Psoas muscle (tissue), 8 donors: Measurements from ENCODE around the gene ESYT1. TPM values are rescaled to one million over a fixed set of nuclear protein-coding genes. Genes with fewer than 3 reads are reported as not detected.

ENCODE experiments used
- ATAC-seq, 4 donors: fragments of 200-7000 bp; cut with Tn5 transposase; one replicate each; pipeline ENCODE4 v1.9.1; 2020; ENCODE audit warnings: moderate library complexity in 3 of 4, mild to moderate bottlenecking in 2 of 4
- DNase-seq, 2 donors: peaks; one replicate each; pipeline ENCODE4 v3.0.0-alpha.2; 2020
- H3K27ac ChIP-seq: fragments of 200-600 bp; one replicate; pipeline ENCODE4 v1.8.0; 2022
- H3K27me3 ChIP-seq, 3 donors: fragments of 200-600 bp in 1 of 3; one replicate each; pipeline versions ENCODE4 v1.6.1 to v1.8.0; 2013 to 2022; ENCODE audit warnings: low read length in 2 of 3, mild to moderate bottlenecking in 2 of 3, moderate library complexity in 1 of 3; ENCODE audit not compliant: insufficient read depth in 3 of 3
- H3K36me3 ChIP-seq, 2 donors: fragments of 200-600 bp in 1 of 2; one replicate each; pipeline versions ENCODE4 v1.6.1 to v1.8.0; 2013 to 2022; ENCODE audit warnings: low read depth in 1 of 2, mild to moderate bottlenecking in 1 of 2, moderate library complexity in 1 of 2; ENCODE audit not compliant: insufficient read depth in 1 of 2
- H3K4me1 ChIP-seq: fragments of 200-600 bp; one replicate; pipeline ENCODE4 v1.8.0; 2022
- H3K4me3 ChIP-seq: fragments of 200-600 bp; one replicate; pipeline ENCODE4 v1.8.0; 2022; ENCODE audit warnings: mild to moderate bottlenecking
- H3K9me3 ChIP-seq: fragments of 200-600 bp; one replicate; pipeline ENCODE4 v1.8.0; 2022
- WGBS, 3 donors: extraction: QIAGEN DNeasy Blood & Tissue Kit; methylation state at CpG; one replicate each; pipeline versions ENCODE4 v1.1.6 to v1.1.7; 2013; 5-methylcytosine and 5-hydroxymethylcytosine counted together
- intact Hi-C, 2 donors: fragments of 100-400 bp; cut with DNase I; formaldehyde crosslinking; loops; one replicate each; pipeline versions ENCODE4 v1.11.0 to v1.14.2; 2022
- polyA plus RNA-seq, 3 donors: library from polyadenylated mRNA; stranded (reverse); fragments of 200-250 nt; gene quantifications; one replicate each; pipeline ENCODE4 v1.2.3, GENCODE V29; 2013
- total RNA-seq, 4 donors: library from RNA; stranded (reverse); fragmentation: NEBNext Ultra II Directional in 2 of 4; extraction: Animal tissue kit (Norgen Biotek cat#: 25700) in 2 of 4; gene quantifications; one replicate each; pipeline versions ENCODE4 v1.2.1 to v1.2.4, GENCODE V29; 2021 to 2023
- TF ChIP-seq, protein P1 (sequence below): fragments of 200-600 bp; IDR thresholded peaks from one replicate; pipeline ENCODE4 v1.8.0; 2022; ENCODE audit warnings: antibody characterized with exemption
- donor health status: healthy with polysubstance abuse.
- donor health status: DM: no; HTN: no; CAD: no; lungs with moderate emphysema.
- donor health status: Bipolar disorder and iron deficiency.
- donor health status: healthy.
- donor health status: DM: yes; HTN: yes; CAD: no.
- donor health status: DM: no; HTN: no; CAD: no.
- donor health status: DM: no; HTN: no; CAD: no.
- donor health status: DM: yes; HTN: yes; CAD: no.

Gene ESYT1
- total and polyA plus RNA-seq, 7 donors, result 20.2 to 57.4 (median 40.6) TPM

DNA sequence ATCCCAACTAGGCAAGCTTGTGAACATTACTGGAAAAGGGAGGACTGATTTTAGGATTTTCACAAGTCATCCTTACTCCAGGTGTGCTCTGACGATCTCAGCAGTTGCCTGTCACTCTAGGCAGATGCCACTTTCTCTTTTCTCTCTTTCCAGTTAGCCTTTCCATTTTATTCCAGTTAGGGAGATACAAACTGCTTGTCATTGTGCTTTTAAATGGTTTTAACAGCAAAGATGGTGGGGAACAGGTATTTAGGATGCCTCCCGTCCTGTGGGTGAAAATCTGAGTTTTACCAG lies 22.5 kb upstream of the ESYT1 start:
- 19 to 28% (median 26%) methylated on average over 2 of the region's 2 CpGs for WGBS, 3 donors
- no peak for ATAC-seq
- Histone ChIP-seq H3K4me1 (peaks cover 20% of the 10 kb centered on the region), H3K27me3 (no peaks in the 10 kb centered on the region), H3K27ac (peak overlapping the region; percentile 89), H3K36me3 (peaks cover 24 to 47% of the 10 kb centered on the region in 2 donors), H3K4me3 (peak overlapping the region; percentile 93), H3K9me3 (no peaks in the 10 kb centered on the region)
- no peak for DNase-seq
- intact Hi-C loops, result loop anchor here (2.0 to 10.0 kb wide), 3 partner anchors 59 to 111 kb away; partner anchors contain the start of gene SUOX (in 1 of the 2)
- TF ChIP-seq, protein P1, sequence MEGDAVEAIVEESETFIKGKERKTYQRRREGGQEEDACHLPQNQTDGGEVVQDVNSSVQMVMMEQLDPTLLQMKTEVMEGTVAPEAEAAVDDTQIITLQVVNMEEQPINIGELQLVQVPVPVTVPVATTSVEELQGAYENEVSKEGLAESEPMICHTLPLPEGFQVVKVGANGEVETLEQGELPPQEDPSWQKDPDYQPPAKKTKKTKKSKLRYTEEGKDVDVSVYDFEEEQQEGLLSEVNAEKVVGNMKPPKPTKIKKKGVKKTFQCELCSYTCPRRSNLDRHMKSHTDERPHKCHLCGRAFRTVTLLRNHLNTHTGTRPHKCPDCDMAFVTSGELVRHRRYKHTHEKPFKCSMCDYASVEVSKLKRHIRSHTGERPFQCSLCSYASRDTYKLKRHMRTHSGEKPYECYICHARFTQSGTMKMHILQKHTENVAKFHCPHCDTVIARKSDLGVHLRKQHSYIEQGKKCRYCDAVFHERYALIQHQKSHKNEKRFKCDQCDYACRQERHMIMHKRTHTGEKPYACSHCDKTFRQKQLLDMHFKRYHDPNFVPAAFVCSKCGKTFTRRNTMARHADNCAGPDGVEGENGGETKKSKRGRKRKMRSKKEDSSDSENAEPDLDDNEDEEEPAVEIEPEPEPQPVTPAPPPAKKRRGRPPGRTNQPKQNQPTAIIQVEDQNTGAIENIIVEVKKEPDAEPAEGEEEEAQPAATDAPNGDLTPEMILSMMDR, result no peak

DNA sequence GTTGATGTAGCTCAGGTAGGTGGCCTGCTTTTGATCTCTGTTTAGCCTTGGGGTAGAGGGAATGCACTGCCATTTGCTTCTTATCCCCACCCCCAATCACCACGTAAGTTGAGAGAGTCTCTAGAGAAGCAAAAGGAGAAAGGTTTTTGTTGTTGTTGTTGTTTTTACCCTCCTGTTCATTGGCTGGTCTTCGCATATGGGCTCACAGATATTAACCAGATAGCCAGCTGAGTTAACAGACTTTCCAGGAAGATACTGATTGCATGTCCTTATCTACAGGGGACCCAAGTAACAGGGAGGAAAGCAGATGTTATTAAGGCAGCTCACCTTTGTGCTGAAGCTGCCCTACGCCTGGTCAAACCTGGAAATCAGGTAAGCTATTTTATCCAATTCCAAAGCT lies 20.8 kb upstream of the ESYT1 start:
- no peaks in the 10 kb centered on the region for H3K27me3 ChIP-seq
- no peak overlapping the region for H3K27ac ChIP-seq
- no peaks in the 10 kb centered on the region for H3K9me3 ChIP-seq
- 93 to 96% (median 94%) methylated on average over 3 of the region's 3 CpGs for WGBS, 3 donors
- peaks cover 26 to 63% of the 10 kb centered on the region in 2 donors for H3K36me3 ChIP-seq
- TF ChIP-seq, protein P1, result no peak
- H3K4me3 ChIP-seq, result no peak overlapping the region
- intact Hi-C loops, result loop anchor here (10.0 kb wide), 2 partner anchors 102 to 112 kb away; partner anchors contain the start of gene SUOX (in 1 of the 2)
- H3K4me1 ChIP-seq, result peaks cover 20% of the 10 kb centered on the region
- DNase-seq (no peak), ATAC-seq (no peak)

DNA sequence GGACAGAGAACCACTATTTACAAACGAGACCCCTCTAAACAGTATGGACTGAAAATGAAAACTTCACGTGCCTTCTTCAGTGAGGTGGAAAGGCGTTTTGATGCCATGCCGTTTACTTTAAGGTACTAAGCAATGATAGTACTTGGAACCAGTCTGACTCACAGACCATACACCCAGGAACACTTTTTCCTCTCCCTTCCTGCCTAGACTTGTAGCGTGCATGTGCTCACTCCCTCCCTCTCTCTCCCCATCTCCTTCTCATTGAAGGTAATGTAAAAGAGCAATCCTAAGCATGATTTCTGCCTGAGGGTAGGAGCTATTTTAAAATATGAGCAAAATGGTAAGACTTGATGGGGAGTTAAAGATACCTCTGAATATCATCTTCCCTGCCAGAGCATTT lies 17.5 kb upstream of the ESYT1 start:
- Histone ChIP-seq H3K36me3 (peaks cover 26 to 82% of the 10 kb centered on the region in 2 donors), H3K4me3 (no peak overlapping the region), H3K9me3 (no peaks in the 10 kb centered on the region), H3K27me3 (no peaks in the 10 kb centered on the region), H3K27ac (no peak overlapping the region), H3K4me1 (peaks cover 14% of the 10 kb centered on the region)
- intact Hi-C loops, result no loop called here
- TF ChIP-seq, protein P1, result no peak
- ATAC-seq (no peak), DNase-seq (no peak)
- 90 to 94% (median 90%) methylated on average over 5 of the region's 5 CpGs for WGBS, 3 donors

DNA sequence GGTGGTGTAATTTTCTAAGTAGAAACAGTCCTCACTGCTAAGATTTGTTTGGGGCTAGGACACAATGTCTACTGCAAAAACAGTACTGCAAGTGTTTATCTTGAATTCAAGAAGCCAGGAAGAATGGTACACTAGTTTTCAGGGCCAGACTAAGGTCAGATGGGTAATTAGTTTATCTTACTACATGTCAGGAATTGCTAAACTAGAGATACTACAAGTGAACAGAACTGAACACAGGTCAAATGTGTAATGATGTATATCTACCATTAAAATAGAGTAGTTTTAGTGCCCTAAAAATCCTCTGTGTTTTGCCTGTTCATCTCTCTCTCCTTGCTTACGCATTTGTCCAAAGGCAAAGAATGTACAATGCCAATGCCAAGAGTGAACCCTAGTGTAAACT lies 14.0 kb upstream of the ESYT1 start:
- Histone ChIP-seq H3K4me1 (peaks cover 10% of the 10 kb centered on the region), H3K4me3 (no peak overlapping the region), H3K27me3 (no peaks in the 10 kb centered on the region), H3K36me3 (peaks cover 8 to 55% of the 10 kb centered on the region in 2 donors), H3K27ac (no peak overlapping the region), H3K9me3 (no peaks in the 10 kb centered on the region)
- intact Hi-C loops, result no loop called here
- ATAC-seq (no peak), DNase-seq (no peak)
- TF ChIP-seq, protein P1, result no peak
- WGBS, 3 donors, result 90 to 93% (median 92%) methylated on average over 1 of the region's 1 CpG

DNA sequence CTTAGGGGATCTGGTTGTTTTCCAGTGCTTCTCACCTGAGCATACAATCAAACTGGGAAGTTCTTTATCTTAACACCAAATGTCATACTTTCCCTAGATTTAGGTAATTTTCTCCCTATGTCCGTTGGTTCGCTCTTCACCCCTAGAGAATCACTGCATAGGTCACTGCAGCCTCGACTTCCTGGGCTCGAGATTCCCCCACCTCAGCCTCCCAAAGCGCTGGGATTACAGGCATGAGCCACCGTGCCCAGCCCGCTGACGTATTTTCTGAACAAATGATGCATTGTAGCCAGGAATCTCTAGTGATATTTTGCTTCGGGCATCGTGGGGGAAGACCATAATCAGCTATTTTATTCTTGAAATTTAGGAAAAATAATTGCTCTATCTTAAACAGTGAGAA lies 12.7 kb upstream of the ESYT1 start:
- intact Hi-C loops, result loop anchor here in 1 of 2 donors (5.0 kb wide), 1 partner anchor 107 kb away; the partner anchor contains the start of genes NABP2 and RNF41
- Histone ChIP-seq H3K27ac (peak overlapping the region; percentile 95), H3K36me3 (peaks cover 3 to 45% of the 10 kb centered on the region in 2 donors), H3K27me3 (no peaks in the 10 kb centered on the region), H3K4me1 (peaks cover 21% of the 10 kb centered on the region), H3K9me3 (no peaks in the 10 kb centered on the region), H3K4me3 (peak overlapping the region; percentile 81)
- ATAC-seq, result no peak
- TF ChIP-seq, protein P1, result no peak
- DNase-seq, result peak in 1 of 2 donors; percentile 59
- WGBS, 3 donors, result 33 to 41% (median 41%) methylated on average over 10 of the region's 10 CpGs
